CD8-positive, alpha-beta memory T cell (primary cell): ENCODE measurements around the gene PKD1L1. TPM values are rescaled to one million over a fixed set of nuclear protein-coding genes. Genes with fewer than 3 reads are reported as not detected.
A peak's percentile ranks its signal among the peaks of the same experiment; 100 is the strongest.

Experiments used
- CTCF ChIA-PET: fragments of 350-600 bp; sonication (Branson Sonifier 250); formaldehyde crosslinking; loops from one replicate; lab custom pipeline; 2021; ENCODE audit warnings: antibody characterized with exemption; lab: Charles Lee
- POLR2A ChIA-PET: fragments of 350-600 bp; sonication (Branson Sonifier 250); formaldehyde crosslinking; loops from one replicate; lab custom pipeline; 2021; ENCODE audit warnings: antibody characterized with exemption; lab: Charles Lee
- DNase-seq, 5 donors: peaks; one replicate each; pipeline versions ENCODE4 v3.0.0 to v3.0.0-alpha.2; 2020 to 2022; ENCODE audit warnings: mixed read lengths in 1 of 5
- H3K27ac ChIP-seq: one replicate; pipeline ENCODE4 v1.7.0; 2013; ENCODE audit warnings: low read depth, mild to moderate bottlenecking, low read length, moderate library complexity
- H3K27me3 ChIP-seq: 2 replicates; pipeline ENCODE4 v1.7.0; 2013; ENCODE audit warnings: low read length, mild to moderate bottlenecking; ENCODE audit not compliant: insufficient read depth, poor library complexity, severe bottlenecking
- H3K36me3 ChIP-seq: 2 replicates; pipeline ENCODE4 v1.7.0; 2013; ENCODE audit warnings: mild to moderate bottlenecking, low read length, moderate library complexity; ENCODE audit not compliant: insufficient read depth
- H3K4me1 ChIP-seq: 2 replicates; pipeline ENCODE4 v1.7.0; 2013; ENCODE audit warnings: mild to moderate bottlenecking, low read length, moderate library complexity; ENCODE audit not compliant: insufficient read depth
- H3K4me3 ChIP-seq: 2 replicates; pipeline ENCODE4 v1.7.0; 2013; ENCODE audit warnings: mild to moderate bottlenecking, low read length
- H3K9me3 ChIP-seq: 2 replicates; pipeline ENCODE4 v1.7.0; 2013; ENCODE audit warnings: mild to moderate bottlenecking, low read length
- H3K27ac Mint-ChIP-seq, 8 donors: one replicate each; pipeline ENCODE4 v1.8.0; 2020 to 2021; ENCODE audit warnings: mixed read lengths in 8 of 8, mild to moderate bottlenecking in 6 of 8, inconsistent platforms in 3 of 8, moderate library complexity in 3 of 8
- H3K27me3 Mint-ChIP-seq, 2 donors: one replicate each; pipeline ENCODE4 v1.8.0; 2020 to 2021; ENCODE audit warnings: mixed read lengths in 2 of 2, mild to moderate bottlenecking in 1 of 2, moderate library complexity in 1 of 2
- H3K36me3 Mint-ChIP-seq, 3 donors: one replicate each; pipeline ENCODE4 v1.8.0; 2020 to 2021; ENCODE audit warnings: mixed read lengths in 3 of 3, inconsistent platforms in 1 of 3, mild to moderate bottlenecking in 1 of 3
- H3K4me1 Mint-ChIP-seq, 3 donors: one replicate each; pipeline ENCODE4 v1.8.0; 2020 to 2021; ENCODE audit warnings: mixed read lengths in 3 of 3, inconsistent platforms in 1 of 3, mild to moderate bottlenecking in 1 of 3
- H3K4me3 Mint-ChIP-seq, 7 donors: one replicate each; pipeline ENCODE4 v1.8.0; 2020 to 2021; ENCODE audit warnings: mixed read lengths in 7 of 7, mild to moderate bottlenecking in 6 of 7, moderate library complexity in 4 of 7, inconsistent platforms in 2 of 7
- H3K9me3 Mint-ChIP-seq, 5 donors: one replicate each; pipeline ENCODE4 v1.8.0; 2020 to 2022; ENCODE audit warnings: mixed read lengths in 5 of 5, mild to moderate bottlenecking in 3 of 5, moderate library complexity in 2 of 5, inconsistent platforms in 1 of 5
- polyA plus RNA-seq: library from polyadenylated mRNA; unstranded; fragments of 300-500 nt; fragmentation: Illumina TruSeq; gene quantifications from one replicate; pipeline ENCODE4 v1.2.3, GENCODE V29; 2021
- total RNA-seq, 2 experiments: library from RNA; stranded (reverse); gene quantifications; one replicate each; pipeline ENCODE4 v1.2.3, GENCODE V29; 2021

The PKD1L1 gene
- total and polyA plus RNA-seq, 3 experiments from 2014 or later: 0.02 to 0.18 (median 0.18) TPM

GRCh38 chr7:47954231-47954911, 6.1 kb upstream of the PKD1L1 start:
- no peak for DNase-seq
- Histone ChIP-seq H3K4me1 (no peaks in the 10 kb centered on the region), H3K36me3 (peaks cover 13% of the 10 kb centered on the region), H3K4me3 (no peak overlapping the region), H3K27ac (no peak overlapping the region), H3K27me3 (no peaks in the 10 kb centered on the region), H3K9me3 (no peaks in the 10 kb centered on the region)
- H3K4me1 Mint-ChIP-seq: peaks cover 3 to 13% (median 6%) of the 10 kb centered on the region in 3 donors
- peak overlapping the region in 1 of 8 donors; percentile 14 for H3K27ac Mint-ChIP-seq
- no peak overlapping the region for H3K4me3 Mint-ChIP-seq
- CTCF ChIA-PET: no interaction called here
- POLR2A ChIA-PET: no interaction called here
- H3K9me3 Mint-ChIP-seq: no peaks in the 10 kb centered on the region
- H3K27me3 Mint-ChIP-seq: no peaks in the 10 kb centered on the region
- H3K36me3 Mint-ChIP-seq: peaks cover 3 to 45% (median 4%) of the 10 kb centered on the region in 3 donors

- Histone ChIP-seq H3K4me1 (no peaks in the 10 kb centered on the region), H3K27ac (no peak overlapping the region), H3K9me3 (no peaks in the 10 kb centered on the region), H3K36me3 (peaks cover 13% of the 10 kb centered on the region), H3K4me3 (no peak overlapping the region), H3K27me3 (no peaks in the 10 kb centered on the region)
- Mint-ChIP-seq H3K36me3 (peaks cover 3 to 45% (median 4%) of the 10 kb centered on the region in 3 donors), H3K27ac (peak overlapping the region in 3 of 8 donors; percentile 3 to 29 (median 21)), H3K4me3 (no peak overlapping the region), H3K9me3 (no peaks in the 10 kb centered on the region), H3K4me1 (peaks cover 3 to 13% (median 6%) of the 10 kb centered on the region in 3 donors), H3K27me3 (no peaks in the 10 kb centered on the region)
- POLR2A ChIA-PET: no interaction called here
- no peak for DNase-seq
- CTCF ChIA-PET: no interaction called here
These were observed 5.6 kb upstream of the PKD1L1 start for GRCh38 chr7:47953822-47954221.

- DNase-seq: no peak
- H3K9me3 ChIP-seq: no peaks in the 10 kb centered on the region
- Mint-ChIP-seq H3K4me3 (no peak overlapping the region), H3K27me3 (no peaks in the 10 kb centered on the region), H3K4me1 (peaks cover 0 to 8% (median 0%) of the 10 kb centered on the region in 3 donors), H3K9me3 (no peaks in the 10 kb centered on the region), H3K27ac (no peak overlapping the region), H3K36me3 (peaks cover 0 to 33% (median 0%) of the 10 kb centered on the region in 3 donors)
- no peaks in the 10 kb centered on the region for H3K27me3 ChIP-seq
- no peaks in the 10 kb centered on the region for H3K4me1 ChIP-seq
- ChIA-PET POLR2A (interaction anchor here (1.2 kb wide), 1 partner anchor 158 kb away, joined by 3 read pairs; no protein-coding TSS in a partner anchor), CTCF (interaction anchor here (1.7 kb wide), 1 partner anchor 40 kb away, joined by 5 read pairs; no protein-coding TSS in a partner anchor)
- no peak overlapping the region for H3K27ac ChIP-seq
- H3K4me3 ChIP-seq: no peak overlapping the region
- H3K36me3 ChIP-seq: peaks cover 13% of the 10 kb centered on the region
These were observed 4.0 kb upstream of the PKD1L1 start for GRCh38 chr7:47952224-47952623.

DNA sequence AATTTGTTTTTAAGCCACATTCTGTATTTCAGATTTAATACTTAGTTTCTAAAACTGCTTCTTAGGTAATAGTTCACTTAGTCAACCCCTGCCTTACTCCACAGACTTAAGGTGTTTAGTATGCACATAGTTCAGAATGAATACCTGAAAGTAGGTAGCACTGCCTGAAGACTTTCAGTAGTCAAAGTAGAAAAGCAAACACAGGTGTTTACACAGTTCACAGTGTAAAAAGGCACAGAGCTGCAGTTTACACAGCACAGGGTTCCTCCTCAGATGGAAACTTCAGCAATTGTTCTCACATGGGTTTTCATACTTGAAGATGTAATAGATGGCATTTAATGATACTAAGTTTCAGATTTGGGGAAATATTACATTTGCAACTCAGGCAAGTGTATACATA, 3.1 kb upstream of the PKD1L1 start:
- H3K36me3 Mint-ChIP-seq: peaks cover 0 to 25% (median 0%) of the 10 kb centered on the region in 3 donors
- POLR2A ChIA-PET: no interaction called here
- CTCF ChIA-PET: no interaction called here
- Histone ChIP-seq H3K9me3 (no peaks in the 10 kb centered on the region), H3K27me3 (no peaks in the 10 kb centered on the region), H3K36me3 (peaks cover 8% of the 10 kb centered on the region), H3K27ac (no peak overlapping the region), H3K4me3 (no peak overlapping the region), H3K4me1 (no peaks in the 10 kb centered on the region)
- no peak for DNase-seq
- no peaks in the 10 kb centered on the region for H3K9me3 Mint-ChIP-seq
- H3K27ac Mint-ChIP-seq: peak overlapping the region in 2 of 8 donors; percentile 7 to 16
- H3K4me1 Mint-ChIP-seq: no peaks in the 10 kb centered on the region
- no peak overlapping the region for H3K4me3 Mint-ChIP-seq
- no peaks in the 10 kb centered on the region for H3K27me3 Mint-ChIP-seq

- no peaks in the 10 kb centered on the region for H3K9me3 ChIP-seq
- H3K27ac ChIP-seq: no peak overlapping the region
- Mint-ChIP-seq H3K27ac (no peak overlapping the region), H3K4me3 (no peak overlapping the region), H3K36me3 (peaks cover 0 to 18% (median 0%) of the 10 kb centered on the region in 3 donors), H3K9me3 (no peaks in the 10 kb centered on the region), H3K27me3 (no peaks in the 10 kb centered on the region), H3K4me1 (no peaks in the 10 kb centered on the region)
- peaks cover 8% of the 10 kb centered on the region for H3K36me3 ChIP-seq
- H3K27me3 ChIP-seq: no peaks in the 10 kb centered on the region
- ChIA-PET CTCF (no interaction called here), POLR2A (no interaction called here)
- no peak for DNase-seq
- no peak overlapping the region for H3K4me3 ChIP-seq
- no peaks in the 10 kb centered on the region for H3K4me1 ChIP-seq
These were observed 2.4 kb upstream of the PKD1L1 start for GRCh38 chr7:47950714-47951113.

GRCh38 chr7:47949703-47950102, 1.4 kb upstream of the PKD1L1 start:
- peaks cover 0 to 12% (median 0%) of the 10 kb centered on the region in 3 donors for H3K36me3 Mint-ChIP-seq
- Histone ChIP-seq H3K27ac (no peak overlapping the region), H3K36me3 (peaks cover 5% of the 10 kb centered on the region), H3K4me3 (no peak overlapping the region), H3K9me3 (no peaks in the 10 kb centered on the region), H3K27me3 (no peaks in the 10 kb centered on the region), H3K4me1 (no peaks in the 10 kb centered on the region)
- H3K27ac Mint-ChIP-seq: peak overlapping the region in 1 of 8 donors; percentile 82
- POLR2A ChIA-PET: no interaction called here
- H3K4me1 Mint-ChIP-seq: no peaks in the 10 kb centered on the region
- H3K4me3 Mint-ChIP-seq: no peak overlapping the region
- DNase-seq: no peak
- CTCF ChIA-PET: interaction anchor here (2.3 kb wide), 1 partner anchor 205 kb away, joined by 8 read pairs; no protein-coding TSS in a partner anchor
- H3K9me3 Mint-ChIP-seq: no peaks in the 10 kb centered on the region
- no peaks in the 10 kb centered on the region for H3K27me3 Mint-ChIP-seq

- Mint-ChIP-seq H3K27ac (no peak overlapping the region), H3K4me3 (no peak overlapping the region), H3K4me1 (no peaks in the 10 kb centered on the region), H3K27me3 (peaks cover 0 to 3% of the 10 kb centered on the region in 2 donors), H3K9me3 (no peaks in the 10 kb centered on the region), H3K36me3 (no peaks in the 10 kb centered on the region)
- H3K27ac ChIP-seq: no peak overlapping the region
- no peak for DNase-seq
- no peaks in the 10 kb centered on the region for H3K36me3 ChIP-seq
- ChIA-PET POLR2A (no interaction called here), CTCF (interaction anchor here (2.3 to 3.4 kb wide), 3 partner anchors 163 to 207 kb away, joined by 8 to 18 read pairs (median 11); no protein-coding TSS in a partner anchor)
- H3K27me3 ChIP-seq: no peaks in the 10 kb centered on the region
- no peak overlapping the region for H3K4me3 ChIP-seq
- no peaks in the 10 kb centered on the region for H3K4me1 ChIP-seq
- no peaks in the 10 kb centered on the region for H3K9me3 ChIP-seq
These were observed 914 bp downstream of the PKD1L1 start for GRCh38 chr7:47947355-47947749.

DNA sequence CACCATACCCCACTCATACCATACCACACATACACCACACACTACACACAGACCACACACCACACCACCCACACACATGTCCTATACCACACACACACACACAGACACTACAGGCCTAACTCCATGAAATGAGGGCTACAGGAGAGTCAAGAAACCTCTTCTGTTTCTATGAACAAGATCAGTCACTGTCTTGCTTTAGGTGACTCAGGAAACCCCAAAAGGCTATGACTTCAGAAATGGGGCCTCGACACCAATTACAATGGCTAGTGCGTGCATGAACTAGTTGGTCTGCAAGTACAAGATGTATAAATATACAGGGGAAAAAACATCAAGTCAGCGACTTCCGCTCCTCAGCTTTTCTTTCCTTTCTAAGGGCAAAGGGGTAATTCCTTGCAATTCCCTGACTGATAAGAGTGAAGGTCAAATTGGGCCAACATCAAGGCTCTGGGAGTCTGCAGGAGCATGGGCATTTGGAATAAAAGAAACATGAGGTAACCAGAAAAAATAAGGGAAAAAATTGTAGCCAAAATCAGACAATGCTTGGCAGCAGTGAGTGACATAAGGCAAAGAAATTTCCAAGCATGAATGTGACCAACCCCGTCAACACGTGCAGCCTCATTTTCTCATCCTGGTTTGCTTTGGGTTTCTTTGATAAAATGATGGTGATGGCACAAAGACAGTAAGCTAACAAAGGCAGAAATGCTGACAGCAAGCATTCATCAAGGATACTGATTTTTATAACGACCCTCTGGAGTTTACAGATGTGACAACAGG, 1.5 kb downstream of the PKD1L1 start:
- peaks cover 0 to 3% of the 10 kb centered on the region in 2 donors for H3K27me3 Mint-ChIP-seq
- CTCF ChIA-PET: interaction anchor here (2.5 to 3.4 kb wide), 2 partner anchors 164 to 208 kb away, joined by 11 to 18 read pairs; no protein-coding TSS in a partner anchor
- DNase-seq: no peak
- H3K36me3 Mint-ChIP-seq: no peaks in the 10 kb centered on the region
- Histone ChIP-seq H3K27ac (no peak overlapping the region), H3K4me3 (no peak overlapping the region), H3K27me3 (no peaks in the 10 kb centered on the region), H3K36me3 (no peaks in the 10 kb centered on the region), H3K4me1 (no peaks in the 10 kb centered on the region), H3K9me3 (no peaks in the 10 kb centered on the region)
- H3K4me1 Mint-ChIP-seq: no peaks in the 10 kb centered on the region
- POLR2A ChIA-PET: no interaction called here
- H3K27ac Mint-ChIP-seq: peak overlapping the region in 1 of 8 donors; percentile 2
- no peaks in the 10 kb centered on the region for H3K9me3 Mint-ChIP-seq
- H3K4me3 Mint-ChIP-seq: no peak overlapping the region
